GM21360 (cell line): ENCODE data around the gene PRIMA1.

Experiments used
- ATAC-seq: cut with Tn5 transposase; IDR thresholded peaks from one replicate; pipeline ENCODE4 v1.9.1; 2021; ENCODE audit warnings: mild to moderate bottlenecking, moderate library complexity; ENCODE audit not compliant: unreplicated experiment

PRIMA1 gene

DNA sequence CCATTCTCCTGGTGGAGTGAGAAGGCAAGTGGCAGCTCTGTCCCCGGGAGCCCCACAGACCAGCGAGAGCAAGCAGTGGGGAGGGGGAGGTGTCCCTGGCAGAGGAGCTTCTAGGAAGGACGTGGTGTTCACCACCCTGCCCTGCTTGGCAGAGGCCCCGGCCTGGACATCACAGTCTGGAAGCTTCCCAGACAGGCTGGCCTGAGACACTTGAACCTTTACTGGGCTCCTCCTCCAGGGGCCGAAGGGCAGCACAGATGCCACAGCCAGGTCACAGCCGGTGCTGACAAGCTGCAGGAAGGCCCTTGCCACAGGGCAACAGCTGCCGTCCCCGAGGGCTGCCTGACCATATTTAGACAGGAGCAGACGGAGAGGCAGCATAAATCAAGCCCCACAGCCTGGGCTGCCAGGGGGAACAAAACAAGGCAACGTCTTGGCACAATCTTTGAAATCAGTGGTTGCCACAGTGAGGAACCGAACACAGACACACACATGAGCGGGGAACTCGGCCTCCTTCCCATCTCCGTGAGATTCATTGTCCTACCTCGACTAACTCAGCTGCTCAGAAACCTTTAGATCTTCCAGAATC is 28.5 kb downstream of the PRIMA1 start:
- no peak for ATAC-seq

DNA sequence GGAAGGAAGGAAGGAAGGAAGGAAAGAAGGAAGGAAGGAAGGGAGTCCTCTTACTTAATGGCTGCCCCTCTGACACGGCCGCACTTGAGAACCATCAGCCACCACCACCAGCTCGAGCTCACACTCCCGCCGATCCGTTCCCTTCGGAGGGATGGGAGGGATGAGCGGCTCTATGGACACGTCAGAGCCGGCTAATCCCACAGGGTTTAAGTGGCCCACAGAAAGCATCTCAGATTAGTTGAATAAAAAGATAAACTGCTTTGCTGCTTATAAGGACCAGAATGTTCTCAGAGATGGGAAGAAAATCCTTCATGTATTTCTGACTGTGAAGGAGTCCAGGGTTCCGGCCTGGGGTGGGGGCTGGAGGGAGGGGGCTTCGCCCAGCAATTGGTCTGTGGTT is 31.1 kb downstream of the PRIMA1 start:
- no peak for ATAC-seq

DNA sequence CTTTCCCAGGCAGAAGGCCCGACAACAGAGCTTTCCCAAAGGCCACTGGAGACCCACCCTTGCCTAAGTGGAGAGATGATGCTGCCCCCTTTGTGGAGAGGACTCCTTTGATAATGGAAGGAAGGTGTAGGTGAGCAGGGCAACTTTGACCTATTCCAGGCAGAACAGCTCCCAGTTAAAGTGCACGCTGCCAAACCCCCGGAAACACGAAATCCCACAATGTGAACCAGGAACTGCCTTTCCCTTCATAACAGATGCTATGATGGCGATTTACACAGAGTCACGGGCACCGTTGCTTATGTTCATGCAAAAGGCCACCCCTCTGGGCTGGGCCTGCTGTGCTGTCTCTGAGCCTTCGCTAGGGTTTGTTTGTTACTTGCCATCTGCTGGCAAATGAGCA is 34.6 kb downstream of the PRIMA1 start:
- no peak for ATAC-seq

DNA sequence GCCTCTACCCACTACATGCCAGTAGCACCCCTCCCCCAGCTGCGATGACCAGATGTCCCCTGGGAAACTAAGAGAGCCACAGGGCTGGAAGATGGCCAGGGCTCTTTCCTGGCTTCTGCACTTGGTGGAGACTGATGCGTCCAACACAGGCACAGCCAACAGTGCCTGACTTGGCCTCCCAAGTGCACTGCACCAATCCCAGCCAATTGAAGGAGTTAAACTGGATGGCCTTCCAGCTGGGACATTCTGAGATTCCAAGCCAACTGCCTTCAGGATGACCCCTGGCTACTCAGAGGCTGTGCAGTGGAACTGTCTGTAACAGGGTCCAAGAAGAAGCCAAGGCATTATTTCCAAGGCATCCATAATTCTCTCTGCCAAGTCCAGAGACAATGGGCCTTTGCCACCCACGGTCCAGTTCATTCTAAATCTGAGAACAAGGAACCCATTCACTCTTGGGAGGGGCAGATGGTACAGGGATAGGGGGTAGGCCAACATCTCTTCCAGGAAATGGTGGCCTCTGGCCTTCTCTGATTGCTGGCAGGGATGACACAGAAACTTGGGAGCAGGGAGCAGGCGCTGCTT is 35.2 kb downstream of the PRIMA1 start:
- ATAC-seq, result no peak

DNA sequence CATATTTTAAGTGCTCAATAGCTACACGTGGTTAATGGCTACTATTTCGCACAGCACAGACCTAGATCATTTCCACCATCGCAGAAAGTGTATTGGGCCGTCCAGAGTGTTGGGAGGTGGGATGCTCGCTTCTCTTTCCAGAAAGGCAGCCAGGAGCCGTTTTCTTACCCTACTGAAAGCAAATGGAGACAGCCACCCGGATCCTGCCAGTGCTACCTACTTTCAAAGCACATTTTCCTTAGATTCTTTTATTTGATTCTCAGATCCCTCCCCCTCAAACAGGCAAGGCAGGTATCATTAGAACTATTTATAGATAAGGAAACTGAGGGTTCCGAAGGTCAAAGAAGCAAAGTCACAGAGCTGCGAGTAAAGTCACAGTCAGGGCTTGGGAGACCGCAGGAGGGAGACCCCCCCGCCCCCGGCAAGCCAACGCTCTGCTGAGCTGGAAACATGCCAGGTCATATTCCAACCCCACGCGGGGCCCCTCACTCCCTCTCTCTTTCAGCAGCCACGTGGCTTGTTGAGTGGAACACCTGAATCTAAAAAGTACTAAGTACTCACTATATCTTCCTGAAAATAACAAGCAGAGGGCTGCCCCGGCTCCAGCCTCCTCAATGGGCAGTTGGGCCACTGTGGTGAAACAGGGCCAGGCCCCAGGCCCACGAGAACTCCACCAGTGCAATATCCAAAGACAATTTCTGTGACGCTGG is 36.2 kb downstream of the PRIMA1 start:
- ATAC-seq, result no peak

DNA sequence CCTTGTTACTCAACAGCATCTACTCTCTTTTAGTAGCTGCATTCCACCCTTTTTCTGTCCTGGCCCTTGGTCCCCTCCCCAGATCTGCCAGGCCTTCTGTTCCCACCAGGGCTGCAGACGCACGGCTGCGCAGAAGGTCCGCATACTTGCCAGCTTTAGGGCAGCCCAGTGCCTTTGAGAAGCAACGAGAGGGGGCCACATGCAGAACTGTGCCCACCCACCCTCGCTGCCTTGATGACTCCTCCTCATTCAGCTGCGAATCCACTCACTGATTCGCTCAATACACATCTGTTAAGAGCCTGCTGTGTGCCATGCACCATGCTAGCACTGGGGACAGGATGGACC is 39.2 kb downstream of the PRIMA1 start:
- ATAC-seq, result no peak

DNA sequence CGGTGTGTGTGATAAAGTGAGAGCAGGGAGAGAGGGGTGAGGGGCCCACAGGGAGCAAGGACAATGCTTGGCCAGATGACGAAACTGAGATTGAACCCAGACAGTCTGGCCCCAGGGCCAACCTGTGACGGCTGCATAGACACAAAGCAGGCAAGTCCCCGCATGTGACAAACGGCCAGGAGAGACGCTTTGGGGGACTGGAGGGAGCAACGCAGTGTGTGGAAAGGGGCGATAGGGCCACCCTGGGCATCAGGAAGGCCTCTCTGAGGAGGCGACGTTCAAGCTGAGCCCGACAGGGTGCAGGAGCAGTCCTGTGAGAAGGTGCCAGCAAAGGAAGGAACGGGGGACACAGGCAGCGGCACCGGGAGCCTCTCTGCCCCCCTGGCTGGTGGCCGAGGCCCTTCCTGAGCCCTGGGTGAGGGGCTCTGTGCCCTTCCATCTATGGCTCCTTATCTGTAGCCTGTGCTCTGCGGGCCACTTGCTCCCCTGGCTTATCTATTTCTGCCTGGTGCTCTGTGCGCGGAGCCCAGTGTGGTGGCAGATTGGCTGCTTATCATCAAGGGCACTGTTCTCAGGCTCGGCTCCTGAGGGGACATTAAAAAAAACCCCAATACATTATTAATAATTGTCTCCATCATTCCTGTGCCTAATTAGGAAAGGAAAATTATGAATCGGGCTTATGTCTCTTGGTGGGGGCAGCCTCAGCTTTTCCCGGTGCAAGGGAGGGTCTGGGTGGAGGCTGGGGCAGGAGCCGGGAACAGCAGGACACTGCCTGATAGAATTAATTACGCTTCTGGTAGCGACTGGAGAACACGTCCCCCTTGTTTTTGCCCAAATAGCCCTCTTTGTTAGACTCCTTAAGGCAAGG is 39.8 kb downstream of the PRIMA1 start:
- ATAC-seq, result no peak

DNA sequence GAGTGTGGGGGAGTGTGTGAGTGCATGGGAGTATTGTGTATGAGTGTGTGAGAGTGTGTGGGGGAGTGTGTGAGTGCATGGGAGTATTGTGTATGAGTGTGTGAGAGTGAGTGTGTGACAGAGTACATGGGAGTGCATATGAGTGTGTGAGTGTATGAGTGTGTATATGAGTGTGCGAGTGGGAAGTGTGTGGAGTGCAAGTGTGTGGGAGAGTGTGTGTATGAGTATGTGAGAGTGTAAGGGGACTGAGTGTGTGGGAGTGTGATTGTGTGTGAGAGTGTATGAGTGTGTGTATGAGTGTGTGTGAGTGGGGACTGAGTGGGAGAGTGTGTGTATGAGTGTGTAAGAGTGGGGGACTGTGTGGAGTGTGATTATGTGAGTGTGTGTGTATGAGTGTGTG is 40.7 kb downstream of the PRIMA1 start:
- no peak for ATAC-seq

DNA sequence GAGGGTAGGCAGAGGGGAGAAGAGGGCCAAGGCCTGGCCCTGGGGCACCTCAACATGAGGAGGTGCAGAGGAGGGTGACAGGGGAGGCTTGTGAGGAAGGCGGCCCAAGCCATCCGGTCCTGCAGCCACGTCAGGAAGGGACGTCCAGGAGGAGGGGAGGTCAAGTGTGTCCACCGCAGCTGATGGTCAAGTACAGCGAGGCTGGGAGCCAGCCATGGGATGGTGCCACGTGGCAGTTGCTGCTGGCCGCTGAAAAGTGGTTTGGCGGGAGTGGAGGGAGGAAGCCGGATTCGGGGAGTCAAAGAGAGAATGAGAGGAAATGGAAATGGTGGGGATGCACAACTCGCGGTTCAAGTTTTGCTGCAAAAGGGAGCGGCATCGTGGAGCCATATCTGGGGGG is 41.2 kb downstream of the PRIMA1 start:
- no peak for ATAC-seq

DNA sequence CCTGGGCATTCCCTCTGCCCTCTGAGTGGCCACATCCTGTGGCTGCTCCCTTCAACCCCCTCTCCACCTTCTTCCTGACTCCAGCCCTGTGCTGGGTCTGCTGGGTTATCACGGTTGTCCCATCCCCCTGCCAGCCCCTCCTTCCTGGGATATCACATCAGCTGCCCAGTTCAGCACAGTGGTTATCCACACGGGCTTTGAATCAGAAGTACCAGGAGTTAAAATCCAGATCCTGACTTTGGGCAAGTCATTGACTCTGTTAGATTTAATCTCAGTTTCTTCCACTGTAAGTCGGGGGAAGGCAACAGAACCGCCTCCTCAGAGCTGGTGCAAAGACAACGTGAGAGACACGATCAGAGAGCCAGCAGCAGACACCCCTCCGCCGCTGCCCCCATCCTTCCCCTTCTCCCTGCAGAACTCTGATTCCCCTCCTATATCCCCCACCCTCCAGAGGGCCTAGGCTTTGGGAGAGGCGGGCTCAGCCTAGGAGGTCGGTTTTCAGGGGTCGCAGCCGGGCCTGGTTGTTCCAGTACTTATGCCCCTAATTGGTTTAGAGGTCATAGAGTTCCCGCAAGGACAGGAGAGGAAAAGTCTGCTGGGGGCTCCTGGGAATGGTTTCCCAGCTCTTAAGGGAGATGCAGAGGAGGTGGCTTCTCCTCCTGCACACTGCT is 42.5 kb downstream of the PRIMA1 start:
- ATAC-seq, result no peak

DNA sequence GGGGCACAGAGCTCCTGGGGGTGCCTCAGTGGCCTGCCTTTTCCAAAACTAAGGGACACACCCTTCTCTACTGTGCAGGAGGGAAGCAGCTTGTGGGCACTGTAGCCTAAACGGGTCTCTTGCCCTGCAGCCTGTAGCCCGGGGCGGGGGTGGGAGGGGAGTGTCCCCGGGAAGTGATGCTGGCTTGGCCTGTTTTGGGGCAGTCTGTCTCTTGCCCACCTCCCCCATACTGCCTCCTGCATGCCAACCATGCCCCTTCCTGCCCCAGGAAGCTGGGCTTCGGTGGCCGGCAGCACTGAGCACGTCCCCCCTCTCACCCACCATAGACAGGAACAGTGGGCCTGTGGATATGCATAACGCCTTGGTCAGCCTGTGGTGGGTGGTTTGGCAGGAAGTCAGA is 43.4 kb downstream of the PRIMA1 start:
- no peak for ATAC-seq

DNA sequence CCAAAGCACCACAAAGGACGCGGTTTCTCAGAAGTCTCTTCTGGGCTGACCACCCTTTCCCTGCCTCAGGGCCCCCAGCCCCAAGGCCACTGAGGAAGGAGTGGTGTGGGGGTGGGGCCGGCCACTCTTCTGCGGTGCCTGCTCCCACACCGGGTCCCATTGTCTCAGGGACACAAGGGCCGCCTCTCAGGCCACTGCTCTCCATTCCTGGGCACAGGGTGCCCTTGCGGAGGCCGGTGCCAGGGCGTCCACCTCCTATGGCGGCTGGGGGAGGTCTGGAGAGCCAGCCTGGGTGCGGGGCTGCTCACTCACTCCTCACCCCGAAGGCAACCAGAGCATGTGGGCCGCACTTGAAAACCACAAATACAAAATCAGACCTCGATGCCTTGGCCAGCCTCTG is 44.1 kb downstream of the PRIMA1 start:
- ATAC-seq, result no peak

DNA sequence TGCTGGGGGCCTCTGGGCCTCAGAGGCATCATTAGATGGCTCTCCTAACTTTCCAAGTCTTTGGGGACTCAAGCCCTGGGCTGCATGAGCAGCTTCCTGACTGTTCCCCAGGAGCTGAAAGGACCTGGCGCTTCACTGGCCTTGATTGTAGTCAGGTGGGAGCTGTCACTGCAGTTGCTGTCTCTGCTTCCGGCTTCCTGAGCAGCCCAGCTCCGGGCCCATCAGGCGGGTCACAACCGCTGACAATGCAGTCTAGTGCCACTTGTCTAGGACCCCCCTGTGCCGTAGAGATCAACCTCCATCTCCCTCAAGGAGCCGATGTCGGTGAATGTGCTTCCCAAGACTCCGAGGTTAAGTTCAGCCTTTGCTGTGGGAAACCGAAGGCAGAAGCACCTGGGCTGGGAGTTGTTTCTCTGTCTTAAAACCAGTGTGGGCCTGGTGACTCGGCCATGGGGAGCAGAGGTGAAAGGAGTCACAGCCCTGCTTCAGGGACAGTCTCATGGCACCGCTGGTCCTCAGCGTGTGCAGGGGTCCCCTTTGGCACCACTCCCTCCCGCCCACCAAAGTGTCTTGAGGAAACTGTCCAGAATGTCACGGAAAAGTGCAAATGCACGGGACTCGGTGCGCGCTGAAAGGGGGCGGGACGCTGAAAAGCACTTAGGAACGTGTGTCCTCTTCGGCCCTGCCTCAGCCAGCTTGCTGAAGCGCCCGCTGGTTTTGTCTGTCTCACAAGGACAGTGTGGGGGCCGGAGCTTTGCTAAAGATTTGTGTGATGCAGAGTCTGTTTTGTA is 44.8 kb downstream of the PRIMA1 start:
- no peak for ATAC-seq

DNA sequence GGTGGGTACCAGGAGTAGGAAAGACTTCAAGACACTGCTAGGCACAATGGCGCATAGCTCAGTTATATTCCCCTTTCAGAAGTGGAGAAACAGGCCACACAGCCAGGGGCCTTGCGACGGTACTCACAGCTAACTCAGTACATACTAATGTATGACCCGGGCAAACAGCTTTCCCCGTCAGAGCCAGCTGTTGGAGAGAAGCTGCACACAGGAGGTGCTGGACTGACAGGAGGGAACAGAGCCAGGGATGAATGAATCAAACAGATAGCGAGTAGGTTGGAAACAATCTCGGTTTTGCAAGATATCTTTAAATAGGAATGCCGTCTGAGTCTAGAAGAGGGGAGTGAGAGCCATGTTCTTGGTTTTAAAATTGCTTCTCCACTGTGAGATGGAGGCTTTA is 45.5 kb downstream of the PRIMA1 start:
- ATAC-seq, result no peak

DNA sequence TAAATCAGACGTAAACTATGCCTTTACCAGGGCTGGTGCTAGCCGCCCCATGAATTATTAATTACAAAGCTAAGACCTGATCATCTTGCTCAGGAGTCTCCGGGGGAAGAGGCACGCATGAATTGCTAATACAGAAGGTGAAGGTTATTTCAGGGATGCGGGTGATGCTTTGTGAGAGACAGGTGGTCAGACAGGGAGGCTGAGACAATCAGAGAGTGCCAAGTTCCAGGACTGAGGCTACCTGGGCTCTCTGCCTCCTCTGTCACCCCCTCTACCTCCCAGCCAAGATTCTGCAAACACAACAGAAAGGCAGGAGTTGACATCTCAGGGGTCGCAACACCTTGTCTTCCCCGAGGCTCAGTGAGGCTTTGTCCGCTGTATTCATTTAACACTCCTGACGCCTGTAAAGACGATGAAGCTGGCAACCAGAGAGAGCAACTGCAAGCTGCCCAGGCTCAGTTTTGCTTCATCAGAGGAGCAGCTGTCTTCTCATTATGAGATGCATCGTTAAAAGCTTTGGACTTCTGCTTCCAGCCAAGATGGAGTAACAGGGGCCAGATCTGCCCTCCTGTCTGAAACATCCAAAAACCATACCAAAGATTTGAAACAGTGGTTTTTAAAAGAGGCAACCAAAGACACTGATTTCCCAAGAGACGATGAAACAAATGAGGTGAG is 46.6 kb downstream of the PRIMA1 start:
- ATAC-seq, result no peak

DNA sequence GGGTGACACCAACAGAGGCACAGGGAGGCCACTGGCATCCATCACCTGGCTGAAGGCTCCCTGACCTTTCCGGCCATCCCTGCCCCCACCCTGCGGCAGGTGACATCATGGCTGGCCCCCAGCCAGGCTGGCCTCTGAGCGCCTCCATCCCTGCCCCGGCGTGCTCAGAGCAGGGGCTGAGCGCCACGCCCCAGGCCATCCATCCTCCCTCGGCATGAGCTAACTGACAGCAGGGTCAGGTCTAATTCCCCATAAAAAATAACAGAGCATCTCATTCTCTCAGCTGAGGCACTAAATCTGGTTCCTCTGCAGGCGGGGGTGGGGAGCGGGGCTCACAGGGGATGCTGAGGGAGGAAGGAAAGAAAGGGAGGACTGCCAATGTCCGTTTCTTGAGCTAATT is 50.7 kb downstream of the PRIMA1 start:
- ATAC-seq, result no peak

DNA sequence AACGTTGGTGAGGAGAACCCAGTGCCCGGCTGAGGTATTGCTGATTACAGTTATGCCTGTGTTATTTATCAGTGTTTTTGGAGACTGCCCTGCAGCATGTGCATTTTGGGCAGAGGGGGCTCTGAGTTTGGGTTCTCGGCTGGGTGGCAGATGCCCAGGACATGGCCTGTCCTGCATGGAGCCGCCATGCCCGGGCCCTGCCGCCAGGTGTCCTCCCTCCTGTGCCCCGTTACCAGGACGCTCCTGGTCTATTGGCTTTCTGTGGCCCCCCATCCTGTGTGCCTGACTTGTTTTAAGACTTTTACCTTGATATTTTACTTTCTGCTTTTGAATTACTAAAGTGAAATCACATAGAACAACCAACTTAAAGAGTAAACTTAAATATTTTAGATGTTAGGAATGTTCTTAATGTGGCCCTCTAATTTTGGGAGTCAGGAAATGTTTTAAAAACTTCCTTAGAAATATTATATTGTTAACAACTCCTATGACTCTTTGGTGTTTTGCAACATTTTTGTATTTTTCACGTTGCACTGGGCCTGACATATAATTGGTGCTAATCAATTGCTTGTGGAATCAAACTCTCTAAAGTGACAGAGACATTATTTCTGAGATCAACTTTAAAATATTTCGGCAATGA is 51.8 kb downstream of the PRIMA1 start:
- no peak for ATAC-seq

DNA sequence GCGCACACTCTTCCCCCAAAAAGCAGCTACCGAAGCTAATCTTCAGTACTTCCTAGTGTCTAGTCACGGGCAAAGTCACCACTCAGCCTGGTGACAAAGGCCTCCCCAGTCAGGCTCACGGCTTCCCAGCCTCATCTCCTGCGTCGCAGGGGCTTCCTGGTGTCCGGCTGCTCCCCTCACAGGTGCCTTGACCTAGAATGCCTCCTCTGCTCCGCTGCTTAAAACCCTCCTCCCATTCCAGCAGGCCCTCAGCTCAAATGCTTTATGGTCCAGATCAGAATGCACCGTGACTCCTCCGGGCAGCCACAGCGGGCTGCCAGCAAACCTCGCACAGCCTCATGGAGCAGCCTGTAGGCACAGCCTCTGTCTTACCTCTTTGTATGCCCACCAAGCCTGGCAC is 53.1 kb downstream of the PRIMA1 start:
- ATAC-seq, result no peak

DNA sequence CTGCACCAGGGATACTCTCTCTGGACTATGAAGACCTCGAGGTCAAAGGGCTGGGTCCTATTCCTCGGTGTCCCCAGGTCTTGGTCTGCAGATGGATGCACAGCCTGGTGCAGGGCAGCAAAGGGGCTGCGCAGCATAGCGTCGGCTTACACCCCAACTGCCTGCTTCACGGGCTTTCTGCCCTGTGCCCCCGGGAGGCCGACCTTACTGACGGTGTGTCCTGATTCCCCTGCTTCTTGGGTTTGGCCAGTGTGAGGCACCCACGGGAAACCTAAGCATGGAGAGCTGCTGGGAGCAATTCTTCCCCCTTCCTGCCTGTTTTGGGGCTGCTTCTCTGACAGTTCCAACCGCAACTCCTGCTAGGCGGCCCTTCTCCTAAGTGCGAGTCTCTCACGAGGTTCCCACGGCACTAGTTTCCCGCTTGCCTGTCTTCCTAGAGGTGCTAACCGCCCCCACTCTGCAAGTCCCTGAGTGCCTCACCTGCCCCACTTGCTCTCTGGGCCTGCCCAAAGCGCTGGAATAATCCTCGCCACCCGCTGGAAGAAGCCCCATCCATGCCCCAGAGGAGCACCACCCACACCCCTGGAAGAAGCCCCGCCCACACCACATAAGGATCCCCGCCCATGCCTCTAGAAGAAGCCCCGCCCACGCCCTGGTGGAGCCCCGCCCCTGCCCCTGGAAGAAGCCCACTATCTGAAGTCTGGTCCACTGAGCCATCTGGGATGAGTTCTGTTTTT is 54.0 kb downstream of the PRIMA1 start:
- ATAC-seq, result no peak
